Calu3 (cell line): Measurements from ENCODE around the gene MRPS2. TPM values are rescaled to one million over a fixed set of nuclear protein-coding genes. Genes with fewer than 3 reads are reported as not detected.

ENCODE experiments used
- BruUV-seq: library from RNA; stranded (reverse); fragments of 400-500 nt; replicated peaks from 2 replicates; lab custom pipeline; 2021; lab: Mats Ljungman, UMichigan
- CTCF ChIA-PET: fragments of 300-600 bp; sonication (Branson Sonifier 250); formaldehyde crosslinking; loops from one replicate; lab custom pipeline; 2022; ENCODE audit warnings: antibody characterized with exemption; lab: Charles Lee
- DNase-seq: peaks from one replicate; pipeline ENCODE4 v3.0.0; 2022
- H3K27ac Mint-ChIP-seq: one replicate; pipeline ENCODE4 v1.8.0; 2022; ENCODE audit warnings: mixed read lengths; ENCODE audit not compliant: unreplicated experiment
- H3K27me3 Mint-ChIP-seq: one replicate; pipeline ENCODE4 v1.8.0; 2022; ENCODE audit warnings: mixed read lengths; ENCODE audit not compliant: unreplicated experiment
- H3K36me3 Mint-ChIP-seq: one replicate; pipeline ENCODE4 v1.8.0; 2022; ENCODE audit warnings: mild to moderate bottlenecking, moderate library complexity, mixed read lengths; ENCODE audit not compliant: insufficient read depth, unreplicated experiment
- H3K4me1 Mint-ChIP-seq: one replicate; pipeline ENCODE4 v1.8.0; 2022; ENCODE audit warnings: mild to moderate bottlenecking, low read depth, mixed read lengths; ENCODE audit not compliant: unreplicated experiment
- H3K4me3 Mint-ChIP-seq: one replicate; pipeline ENCODE4 v1.8.0; 2022; ENCODE audit warnings: mild to moderate bottlenecking, low read depth, moderate library complexity, mixed read lengths; ENCODE audit not compliant: unreplicated experiment
- H3K9me3 Mint-ChIP-seq: one replicate; pipeline ENCODE4 v1.8.0; 2022; ENCODE audit warnings: low read depth, mixed read lengths; ENCODE audit not compliant: unreplicated experiment
- intact Hi-C: fragments of 100-400 bp; cut with micrococcal nuclease; formaldehyde crosslinking; loops from one replicate; pipeline ENCODE4 v1.10.0; 2022; ENCODE audit not compliant: unreplicated experiment
- total RNA-seq: library from RNA; stranded (reverse); gene quantifications from 2 replicates; pipeline ENCODE4 v1.2.3, GENCODE V29; 2022
- TF ChIP-seq, protein P1 (sequence below): fragments of 200-600 bp; IDR thresholded peaks from one replicate; pipeline ENCODE4 v1.8.0; 2022; ENCODE audit warnings: antibody characterized with exemption; ENCODE audit not compliant: unreplicated experiment

MRPS2 gene
- total RNA-seq, 1 experiment from 2014 or later: 31.9 TPM

- Mint-ChIP-seq H3K9me3 (no peaks in the 10 kb centered on the region), H3K27me3 (peaks cover 29% of the 10 kb centered on the region), H3K36me3 (no peaks in the 10 kb centered on the region), H3K27ac (no peak overlapping the region), H3K4me3 (no peak overlapping the region), H3K4me1 (peaks cover 20% of the 10 kb centered on the region)
- no TSS peak for BruUV-seq
- DNase-seq: no peak
- CTCF ChIA-PET: no interaction called here
- TF ChIP-seq, protein P1, sequence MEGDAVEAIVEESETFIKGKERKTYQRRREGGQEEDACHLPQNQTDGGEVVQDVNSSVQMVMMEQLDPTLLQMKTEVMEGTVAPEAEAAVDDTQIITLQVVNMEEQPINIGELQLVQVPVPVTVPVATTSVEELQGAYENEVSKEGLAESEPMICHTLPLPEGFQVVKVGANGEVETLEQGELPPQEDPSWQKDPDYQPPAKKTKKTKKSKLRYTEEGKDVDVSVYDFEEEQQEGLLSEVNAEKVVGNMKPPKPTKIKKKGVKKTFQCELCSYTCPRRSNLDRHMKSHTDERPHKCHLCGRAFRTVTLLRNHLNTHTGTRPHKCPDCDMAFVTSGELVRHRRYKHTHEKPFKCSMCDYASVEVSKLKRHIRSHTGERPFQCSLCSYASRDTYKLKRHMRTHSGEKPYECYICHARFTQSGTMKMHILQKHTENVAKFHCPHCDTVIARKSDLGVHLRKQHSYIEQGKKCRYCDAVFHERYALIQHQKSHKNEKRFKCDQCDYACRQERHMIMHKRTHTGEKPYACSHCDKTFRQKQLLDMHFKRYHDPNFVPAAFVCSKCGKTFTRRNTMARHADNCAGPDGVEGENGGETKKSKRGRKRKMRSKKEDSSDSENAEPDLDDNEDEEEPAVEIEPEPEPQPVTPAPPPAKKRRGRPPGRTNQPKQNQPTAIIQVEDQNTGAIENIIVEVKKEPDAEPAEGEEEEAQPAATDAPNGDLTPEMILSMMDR: no peak
- intact Hi-C loops: no loop called here
Measured at GRCh38 chr9:135515083-135515951, 14.8 kb downstream of the MRPS2 start.

DNA sequence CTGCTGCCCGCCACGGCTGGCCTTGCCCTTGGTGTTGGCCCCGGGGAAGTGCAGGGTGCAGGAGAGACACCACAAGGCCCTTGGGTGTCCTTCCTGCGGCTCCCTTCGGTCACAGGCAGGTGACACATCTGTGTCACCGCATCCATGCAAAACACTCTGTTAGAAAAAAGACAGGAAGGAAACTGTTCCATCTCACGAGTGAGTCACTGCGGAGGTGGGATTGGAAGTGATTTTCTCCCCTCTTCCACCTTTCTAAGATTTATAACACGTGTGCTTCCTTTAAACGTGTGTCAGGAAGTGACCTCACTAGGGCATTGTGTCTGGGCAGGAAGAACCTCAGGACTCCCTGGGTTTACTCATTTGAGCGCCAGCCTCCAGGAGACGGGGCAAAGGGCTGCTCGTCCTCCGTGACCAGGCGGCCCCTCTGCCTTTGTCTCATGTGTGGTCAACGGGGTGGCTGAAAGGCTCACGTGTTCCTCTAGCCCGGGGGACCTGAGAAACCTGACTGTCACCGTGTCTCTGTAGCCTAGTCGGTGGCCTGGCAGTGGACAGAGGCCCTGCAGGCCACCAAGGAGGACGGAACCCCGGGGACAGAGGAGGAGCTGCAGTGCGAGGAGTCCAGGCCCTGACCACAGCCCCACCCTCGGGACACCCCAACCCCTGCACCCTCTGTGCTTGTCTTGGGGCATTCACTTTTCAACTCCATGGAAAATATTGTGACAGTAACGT is 15.8 kb downstream of the MRPS2 start:
- no TSS peak for BruUV-seq
- Mint-ChIP-seq H3K4me1 (peaks cover 15% of the 10 kb centered on the region), H3K4me3 (no peak overlapping the region), H3K36me3 (no peaks in the 10 kb centered on the region), H3K9me3 (no peaks in the 10 kb centered on the region), H3K27me3 (peaks cover 38% of the 10 kb centered on the region), H3K27ac (no peak overlapping the region)
- DNase-seq: no peak
- intact Hi-C loops: no loop called here
- CTCF ChIA-PET: no interaction called here
- TF ChIP-seq, protein P1: no peak

GRCh38 chr9:135517407-135517822 is 16.9 kb downstream of the MRPS2 start:
- DNase-seq: no peak
- no peaks in the 10 kb centered on the region for H3K9me3 Mint-ChIP-seq
- H3K27me3 Mint-ChIP-seq: peaks cover 38% of the 10 kb centered on the region
- H3K4me3 Mint-ChIP-seq: no peak overlapping the region
- no peaks in the 10 kb centered on the region for H3K36me3 Mint-ChIP-seq
- no peak overlapping the region for H3K27ac Mint-ChIP-seq
- CTCF ChIA-PET: no interaction called here
- peaks cover 6% of the 10 kb centered on the region for H3K4me1 Mint-ChIP-seq
- TF ChIP-seq, protein P1: no peak
- no TSS peak for BruUV-seq
- intact Hi-C loops: no loop called here

DNA sequence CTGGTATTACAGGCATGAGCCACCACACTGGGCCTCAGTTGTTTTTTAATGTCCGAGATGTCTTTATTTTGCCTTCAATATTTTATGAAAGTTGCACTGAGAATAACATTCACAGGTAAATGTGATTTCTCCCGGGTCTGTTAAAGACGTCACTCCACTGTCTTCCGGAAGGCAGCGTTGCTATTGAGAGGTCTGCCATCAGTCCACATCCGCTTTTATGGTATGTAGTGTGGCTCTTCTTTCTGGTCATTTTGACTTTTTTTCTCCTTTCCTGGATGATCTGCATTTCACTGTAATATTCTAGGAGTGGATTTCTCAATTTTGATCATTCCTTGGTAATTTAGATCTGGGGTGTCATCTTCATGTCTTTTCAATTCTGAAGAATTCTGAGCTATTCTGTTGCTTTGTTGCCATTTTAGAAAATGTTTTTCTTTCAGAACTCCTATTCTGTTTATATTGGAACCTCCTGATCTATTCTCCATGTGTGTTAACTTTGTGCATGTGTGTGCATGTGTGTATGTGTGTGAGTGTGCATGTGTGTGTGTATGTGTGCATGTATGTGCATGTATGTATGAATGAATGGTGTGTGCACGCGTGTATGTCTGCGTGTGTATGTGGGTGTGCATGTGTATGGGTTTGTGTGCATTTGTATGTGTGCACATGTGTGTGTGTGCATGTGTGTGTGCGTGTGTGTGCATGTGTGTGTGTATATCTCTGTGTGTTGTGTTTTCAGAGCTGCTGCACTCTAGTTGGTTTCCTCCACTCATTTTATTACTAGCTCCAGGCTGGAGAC is 18.9 kb downstream of the MRPS2 start:
- Mint-ChIP-seq H3K27me3 (peaks cover 38% of the 10 kb centered on the region), H3K36me3 (no peaks in the 10 kb centered on the region), H3K9me3 (no peaks in the 10 kb centered on the region), H3K4me1 (no peaks in the 10 kb centered on the region), H3K27ac (no peak overlapping the region), H3K4me3 (no peak overlapping the region)
- TF ChIP-seq, protein P1: no peak
- BruUV-seq: no TSS peak
- no peak for DNase-seq
- CTCF ChIA-PET: no interaction called here
- intact Hi-C loops: no loop called here
